WTC11 (cell line): ENCODE results near the gene MGAM2. TPM values are rescaled to one million over a fixed set of nuclear protein-coding genes. Genes with fewer than 3 reads are reported as not detected.
"Not testable (repeated sequence)": the region's sequence is repeated elsewhere in the genome, so short reads cannot be mapped to it uniquely, and the experiment has no call there.

Experiments
- ATAC-seq: fragments of 200-7000 bp; cut with Tn5 transposase; 2 replicates; pipeline ENCODE4 v1.10.0; 2021; ENCODE audit warnings: mild to moderate bottlenecking, moderate library complexity
- CTCF ChIA-PET: fragments of 300-600 bp; sonication (Branson Sonifier 250); formaldehyde crosslinking; loops from one replicate; lab custom pipeline; 2021; ENCODE audit warnings: antibody characterized with exemption; lab: Charles Lee
- POLR2A ChIA-PET: fragments of 350-600 bp; sonication (Branson Sonifier 250); formaldehyde crosslinking; loops from one replicate; lab custom pipeline; 2021; ENCODE audit warnings: antibody characterized with exemption; lab: Charles Lee
- DNase-seq: peaks from one replicate; pipeline ENCODE4 v3.0.0; 2021; ENCODE audit warnings: low spot score
- H3K27ac Mint-ChIP-seq: 2 replicates; pipeline ENCODE4 v1.8.0; 2021; ENCODE audit warnings: mixed read lengths
- H3K27me3 Mint-ChIP-seq: 2 replicates; pipeline ENCODE4 v1.8.0; 2021; ENCODE audit warnings: low read depth, mild to moderate bottlenecking, moderate library complexity, mixed read lengths
- H3K36me3 Mint-ChIP-seq: 2 replicates; pipeline ENCODE4 v1.8.0; 2021; ENCODE audit warnings: mixed read lengths
- H3K4me1 Mint-ChIP-seq: 2 replicates; pipeline ENCODE4 v1.8.0; 2022; ENCODE audit warnings: mixed read lengths
- H3K4me3 Mint-ChIP-seq: 2 replicates; pipeline ENCODE4 v1.8.0; 2021; ENCODE audit warnings: mild to moderate bottlenecking, moderate library complexity, mixed read lengths
- H3K9me3 Mint-ChIP-seq: 2 replicates; pipeline ENCODE4 v1.8.0; 2021; ENCODE audit warnings: mixed read lengths
- CBFB ChIP-seq: sonication (generic); formaldehyde crosslinking; IDR thresholded peaks from 2 replicates; pipeline ENCODE4 v1.8.1; 2022; ENCODE audit warnings: mild to moderate bottlenecking, low read depth, missing genetic modification reagents
- CREB1 ChIP-seq: sonication (generic); formaldehyde crosslinking; IDR thresholded peaks from 2 replicates; pipeline ENCODE4 v1.8.0; 2023; ENCODE audit warnings: mild to moderate bottlenecking, missing genetic modification reagents
- ESRRA ChIP-seq: sonication (generic); formaldehyde crosslinking; IDR thresholded peaks from 2 replicates; pipeline ENCODE4 v1.8.1; 2022; ENCODE audit warnings: mild to moderate bottlenecking, missing genetic modification reagents, borderline replicate concordance
- ETV6 ChIP-seq: sonication (generic); formaldehyde crosslinking; IDR thresholded peaks from 2 replicates; pipeline ENCODE4 v1.8.1; 2022; ENCODE audit warnings: mild to moderate bottlenecking, missing genetic modification reagents
- GABPB1 ChIP-seq: sonication (generic); formaldehyde crosslinking; IDR thresholded peaks from 2 replicates; pipeline ENCODE4 v1.8.1; 2023; ENCODE audit warnings: mild to moderate bottlenecking, missing genetic modification reagents
- SP1 ChIP-seq: sonication (generic); formaldehyde crosslinking; conservative IDR thresholded peaks from 2 replicates; pipeline ENCODE4 v1.8.1; 2022; ENCODE audit warnings: missing genetic modification reagents
- ZNF317 ChIP-seq: sonication (generic); formaldehyde crosslinking; IDR thresholded peaks from 2 replicates; pipeline ENCODE4 v1.8.1; 2023; ENCODE audit warnings: low read depth, mild to moderate bottlenecking, moderate library complexity, missing genetic modification reagents, borderline replicate concordance
- total RNA-seq: library from RNA; stranded (reverse); gene quantifications from 3 replicates; pipeline ENCODE4 v1.2.3, GENCODE V29; 2021
- TF ChIP-seq, protein P1 (sequence below): fragments of 250-450 bp; sonication (Bioruptor Pico); IDR thresholded peaks from 2 replicates; pipeline ENCODE4 v1.9.0; 2021; ENCODE audit warnings: mild to moderate bottlenecking, borderline replicate concordance
- TF ChIP-seq, protein P2 (sequence below): sonication (generic); formaldehyde crosslinking; conservative IDR thresholded peaks from 2 replicates; pipeline ENCODE4 v1.8.1; 2022; ENCODE audit warnings: mild to moderate bottlenecking, missing genetic modification reagents
- TF ChIP-seq, protein P3 (sequence below): fragments of 200-600 bp; IDR thresholded peaks from 2 replicates; pipeline ENCODE4 v1.8.0; 2022; ENCODE audit warnings: antibody characterized with exemption
- TF ChIP-seq, protein P4 (sequence below): sonication (generic); formaldehyde crosslinking; conservative IDR thresholded peaks from 2 replicates; pipeline ENCODE4 v1.8.1; 2023; ENCODE audit warnings: mild to moderate bottlenecking, low read depth, missing genetic modification reagents, moderate library complexity

The MGAM2 gene
- total RNA-seq, 1 experiment from 2014 or later = not detected

DNA sequence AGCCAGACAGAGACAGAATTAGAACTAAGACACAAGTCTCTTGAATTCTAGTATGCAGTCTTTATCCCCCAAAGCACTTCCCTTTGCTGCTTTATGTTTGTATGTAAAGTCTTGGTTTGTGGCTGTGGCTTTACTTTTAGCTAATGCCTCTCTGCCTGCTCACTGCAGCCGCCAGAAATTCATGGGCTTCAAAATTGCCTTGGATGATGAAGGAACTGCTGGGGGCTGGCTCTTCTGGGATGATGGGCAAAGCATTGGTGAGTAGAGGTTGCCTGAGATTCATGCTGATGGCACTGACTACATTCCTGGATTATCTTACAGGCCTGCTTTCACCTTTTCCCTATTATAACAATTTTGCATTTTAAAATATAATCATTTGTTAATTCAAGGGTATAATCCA is 10.9 kb upstream of the MGAM2 start (continued):
- no peak for TF ChIP-seq CREB1 (CRISPR knock-in tag)

DNA sequence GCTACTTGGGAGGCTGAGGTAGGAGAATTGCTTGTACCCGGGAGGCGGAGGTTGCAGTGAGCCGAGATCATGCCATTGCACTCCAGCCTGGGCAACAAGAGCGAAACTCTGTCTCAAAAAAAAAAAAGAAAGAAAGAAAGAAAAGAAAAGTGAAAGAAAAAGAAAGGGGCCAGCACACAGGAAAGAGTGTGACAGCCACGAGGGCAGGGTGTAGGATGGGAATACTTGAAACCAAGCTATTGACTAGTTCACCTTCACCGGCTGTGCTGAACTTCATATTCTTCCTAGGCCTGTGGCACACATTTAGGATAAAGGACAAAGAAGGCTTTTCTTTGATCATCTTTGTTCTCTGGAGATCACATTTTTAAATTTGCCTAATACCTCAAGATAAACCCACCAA is 9.7 kb upstream of the MGAM2 start:
- H3K27me3 Mint-ChIP-seq, ATAC-seq, H3K9me3 Mint-ChIP-seq, H3K4me1 Mint-ChIP-seq, H3K4me3 Mint-ChIP-seq, H3K36me3 Mint-ChIP-seq, DNase-seq, H3K27ac Mint-ChIP-seq: not testable (repeated sequence)
- POLR2A ChIA-PET = interaction anchor here (0.5 kb wide), 1 partner anchor 212 kb away, joined by 5 read pairs; no protein-coding TSS in a partner anchor
- CTCF ChIA-PET = interaction anchor here (1.0 kb wide), 2 partner anchors 126 to 199 kb away, joined by 4 read pairs; no protein-coding TSS in a partner anchor

DNA sequence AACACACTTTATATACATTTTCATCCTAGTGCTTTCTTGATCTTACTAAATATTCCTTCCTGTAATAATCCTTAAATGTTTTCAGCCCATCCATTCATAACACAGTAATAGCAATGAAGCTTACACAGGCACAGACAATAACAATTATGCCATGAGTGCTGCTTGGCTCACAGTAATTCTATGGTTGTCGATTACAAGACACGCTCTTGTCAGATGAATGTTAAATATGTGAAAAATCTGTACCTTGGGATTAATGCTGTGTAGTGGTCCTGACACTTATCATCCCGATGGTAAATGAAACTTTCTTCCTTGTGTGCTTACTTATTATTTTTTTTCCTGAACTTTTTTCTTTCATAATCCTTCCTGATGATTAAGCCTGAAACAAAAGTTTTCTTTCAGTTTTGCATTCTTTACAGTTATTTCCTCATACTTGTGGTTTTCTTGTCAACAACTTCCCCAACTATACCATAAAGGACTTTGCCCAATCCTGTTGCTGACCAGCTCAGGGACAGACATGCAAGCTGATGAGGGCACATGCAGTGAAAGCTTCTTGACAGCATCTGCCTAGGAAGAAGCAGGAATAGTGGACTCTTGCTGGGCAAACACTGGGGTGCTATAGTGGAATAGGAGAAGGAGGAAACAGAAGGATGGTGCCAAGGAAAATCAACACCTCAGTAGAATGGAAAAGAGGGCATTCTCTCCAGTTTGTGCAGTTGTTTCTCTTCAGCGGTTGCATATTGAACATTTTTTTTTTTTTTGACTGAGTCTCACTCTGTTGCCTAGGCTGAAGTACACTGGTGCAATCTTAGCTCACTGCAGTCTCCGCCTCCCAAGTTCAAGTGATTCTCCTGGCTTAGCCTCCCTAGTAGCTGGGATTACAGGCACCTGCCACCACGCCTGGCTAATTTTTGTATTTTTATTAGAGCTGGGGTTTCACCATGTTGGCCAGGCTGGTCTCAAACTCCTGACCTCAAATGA is 6.7 kb upstream of the MGAM2 start:
- no peaks in the 10 kb centered on the region for H3K9me3 Mint-ChIP-seq
- POLR2A ChIA-PET = no interaction called here

DNA sequence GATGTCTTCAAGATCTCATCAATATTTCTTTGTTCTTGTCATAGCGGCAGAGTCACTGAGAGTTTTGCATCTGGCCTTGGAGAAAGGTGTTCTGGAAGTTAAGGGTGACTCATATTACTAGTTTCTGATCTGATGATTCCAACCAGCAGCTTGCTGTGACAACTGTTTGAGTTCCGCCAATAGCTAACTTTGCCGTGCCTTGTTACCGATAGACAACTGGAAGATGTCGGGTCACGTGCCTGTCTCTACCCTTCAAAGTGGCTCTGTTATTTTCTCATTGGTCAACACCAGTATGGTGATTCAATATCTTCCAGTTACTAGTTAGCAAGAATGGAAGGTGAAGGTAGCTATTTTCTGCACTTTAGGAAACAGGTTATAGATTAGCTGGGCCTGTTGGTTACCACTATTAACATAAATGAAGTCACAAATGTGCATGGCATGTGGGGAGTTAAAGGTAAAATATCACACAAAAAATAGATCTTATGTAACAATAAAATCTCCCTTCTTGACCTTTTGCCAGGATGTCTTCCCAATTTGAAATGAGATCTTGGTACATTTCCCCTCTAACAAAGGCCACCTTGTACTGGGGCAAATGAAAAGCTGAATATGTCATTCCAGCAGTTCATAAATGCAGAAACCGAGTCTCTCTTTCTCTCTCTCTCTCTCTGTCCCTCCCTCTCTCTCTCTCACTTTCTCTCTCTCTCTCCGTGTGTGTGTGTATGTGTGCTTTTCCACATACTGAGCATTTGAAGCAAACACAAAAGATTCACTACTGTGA is 2.6 kb upstream of the MGAM2 start:
- ChIA-PET CTCF (interaction anchor here (1.4 kb wide), 1 partner anchor 132 kb away, joined by 4 read pairs; no protein-coding TSS in a partner anchor), POLR2A (no interaction called here)
- TF ChIP-seq, protein P1, sequence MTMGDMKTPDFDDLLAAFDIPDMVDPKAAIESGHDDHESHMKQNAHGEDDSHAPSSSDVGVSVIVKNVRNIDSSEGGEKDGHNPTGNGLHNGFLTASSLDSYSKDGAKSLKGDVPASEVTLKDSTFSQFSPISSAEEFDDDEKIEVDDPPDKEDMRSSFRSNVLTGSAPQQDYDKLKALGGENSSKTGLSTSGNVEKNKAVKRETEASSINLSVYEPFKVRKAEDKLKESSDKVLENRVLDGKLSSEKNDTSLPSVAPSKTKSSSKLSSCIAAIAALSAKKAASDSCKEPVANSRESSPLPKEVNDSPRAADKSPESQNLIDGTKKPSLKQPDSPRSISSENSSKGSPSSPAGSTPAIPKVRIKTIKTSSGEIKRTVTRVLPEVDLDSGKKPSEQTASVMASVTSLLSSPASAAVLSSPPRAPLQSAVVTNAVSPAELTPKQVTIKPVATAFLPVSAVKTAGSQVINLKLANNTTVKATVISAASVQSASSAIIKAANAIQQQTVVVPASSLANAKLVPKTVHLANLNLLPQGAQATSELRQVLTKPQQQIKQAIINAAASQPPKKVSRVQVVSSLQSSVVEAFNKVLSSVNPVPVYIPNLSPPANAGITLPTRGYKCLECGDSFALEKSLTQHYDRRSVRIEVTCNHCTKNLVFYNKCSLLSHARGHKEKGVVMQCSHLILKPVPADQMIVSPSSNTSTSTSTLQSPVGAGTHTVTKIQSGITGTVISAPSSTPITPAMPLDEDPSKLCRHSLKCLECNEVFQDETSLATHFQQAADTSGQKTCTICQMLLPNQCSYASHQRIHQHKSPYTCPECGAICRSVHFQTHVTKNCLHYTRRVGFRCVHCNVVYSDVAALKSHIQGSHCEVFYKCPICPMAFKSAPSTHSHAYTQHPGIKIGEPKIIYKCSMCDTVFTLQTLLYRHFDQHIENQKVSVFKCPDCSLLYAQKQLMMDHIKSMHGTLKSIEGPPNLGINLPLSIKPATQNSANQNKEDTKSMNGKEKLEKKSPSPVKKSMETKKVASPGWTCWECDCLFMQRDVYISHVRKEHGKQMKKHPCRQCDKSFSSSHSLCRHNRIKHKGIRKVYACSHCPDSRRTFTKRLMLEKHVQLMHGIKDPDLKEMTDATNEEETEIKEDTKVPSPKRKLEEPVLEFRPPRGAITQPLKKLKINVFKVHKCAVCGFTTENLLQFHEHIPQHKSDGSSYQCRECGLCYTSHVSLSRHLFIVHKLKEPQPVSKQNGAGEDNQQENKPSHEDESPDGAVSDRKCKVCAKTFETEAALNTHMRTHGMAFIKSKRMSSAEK = no peak
- TF ChIP-seq ETV6 (CRISPR knock-in tag) (no peak), SP1 (CRISPR knock-in tag) (no peak), ZNF317 (CRISPR knock-in tag) (no peak), GABPB1 (CRISPR knock-in tag) (no peak)
- TF ChIP-seq, protein P2, sequence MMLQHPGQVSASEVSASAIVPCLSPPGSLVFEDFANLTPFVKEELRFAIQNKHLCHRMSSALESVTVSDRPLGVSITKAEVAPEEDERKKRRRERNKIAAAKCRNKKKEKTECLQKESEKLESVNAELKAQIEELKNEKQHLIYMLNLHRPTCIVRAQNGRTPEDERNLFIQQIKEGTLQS = no peak
- ATAC-seq (no peak), DNase-seq (no peak)
- no peak overlapping the region for H3K4me3 Mint-ChIP-seq
- peaks cover 19% of the 10 kb centered on the region for H3K4me1 Mint-ChIP-seq
- H3K27me3 Mint-ChIP-seq = no peaks in the 10 kb centered on the region
- H3K9me3 Mint-ChIP-seq = no peaks in the 10 kb centered on the region
- no peak overlapping the region for H3K27ac Mint-ChIP-seq
- H3K36me3 Mint-ChIP-seq = no peaks in the 10 kb centered on the region

More for the DNA sequence above, 6.7 kb upstream of the MGAM2 start:
- Mint-ChIP-seq H3K27me3 (no peaks in the 10 kb centered on the region), H3K4me1 (no peaks in the 10 kb centered on the region), H3K4me3 (no peak overlapping the region), H3K36me3 (no peaks in the 10 kb centered on the region), H3K27ac (no peak overlapping the region)
- no peak for TF ChIP-seq CBFB (CRISPR knock-in tag)
- TF ChIP-seq, protein P3, sequence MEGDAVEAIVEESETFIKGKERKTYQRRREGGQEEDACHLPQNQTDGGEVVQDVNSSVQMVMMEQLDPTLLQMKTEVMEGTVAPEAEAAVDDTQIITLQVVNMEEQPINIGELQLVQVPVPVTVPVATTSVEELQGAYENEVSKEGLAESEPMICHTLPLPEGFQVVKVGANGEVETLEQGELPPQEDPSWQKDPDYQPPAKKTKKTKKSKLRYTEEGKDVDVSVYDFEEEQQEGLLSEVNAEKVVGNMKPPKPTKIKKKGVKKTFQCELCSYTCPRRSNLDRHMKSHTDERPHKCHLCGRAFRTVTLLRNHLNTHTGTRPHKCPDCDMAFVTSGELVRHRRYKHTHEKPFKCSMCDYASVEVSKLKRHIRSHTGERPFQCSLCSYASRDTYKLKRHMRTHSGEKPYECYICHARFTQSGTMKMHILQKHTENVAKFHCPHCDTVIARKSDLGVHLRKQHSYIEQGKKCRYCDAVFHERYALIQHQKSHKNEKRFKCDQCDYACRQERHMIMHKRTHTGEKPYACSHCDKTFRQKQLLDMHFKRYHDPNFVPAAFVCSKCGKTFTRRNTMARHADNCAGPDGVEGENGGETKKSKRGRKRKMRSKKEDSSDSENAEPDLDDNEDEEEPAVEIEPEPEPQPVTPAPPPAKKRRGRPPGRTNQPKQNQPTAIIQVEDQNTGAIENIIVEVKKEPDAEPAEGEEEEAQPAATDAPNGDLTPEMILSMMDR = no peak
- no peak for TF ChIP-seq ESRRA (CRISPR knock-in tag)
- no peak for TF ChIP-seq SP1 (CRISPR knock-in tag)
- 0 out of 2 replicates have a peak, but pooled peaks have one; percentile 22 for TF ChIP-seq GABPB1 (CRISPR knock-in tag)
- TF ChIP-seq, protein P4, sequence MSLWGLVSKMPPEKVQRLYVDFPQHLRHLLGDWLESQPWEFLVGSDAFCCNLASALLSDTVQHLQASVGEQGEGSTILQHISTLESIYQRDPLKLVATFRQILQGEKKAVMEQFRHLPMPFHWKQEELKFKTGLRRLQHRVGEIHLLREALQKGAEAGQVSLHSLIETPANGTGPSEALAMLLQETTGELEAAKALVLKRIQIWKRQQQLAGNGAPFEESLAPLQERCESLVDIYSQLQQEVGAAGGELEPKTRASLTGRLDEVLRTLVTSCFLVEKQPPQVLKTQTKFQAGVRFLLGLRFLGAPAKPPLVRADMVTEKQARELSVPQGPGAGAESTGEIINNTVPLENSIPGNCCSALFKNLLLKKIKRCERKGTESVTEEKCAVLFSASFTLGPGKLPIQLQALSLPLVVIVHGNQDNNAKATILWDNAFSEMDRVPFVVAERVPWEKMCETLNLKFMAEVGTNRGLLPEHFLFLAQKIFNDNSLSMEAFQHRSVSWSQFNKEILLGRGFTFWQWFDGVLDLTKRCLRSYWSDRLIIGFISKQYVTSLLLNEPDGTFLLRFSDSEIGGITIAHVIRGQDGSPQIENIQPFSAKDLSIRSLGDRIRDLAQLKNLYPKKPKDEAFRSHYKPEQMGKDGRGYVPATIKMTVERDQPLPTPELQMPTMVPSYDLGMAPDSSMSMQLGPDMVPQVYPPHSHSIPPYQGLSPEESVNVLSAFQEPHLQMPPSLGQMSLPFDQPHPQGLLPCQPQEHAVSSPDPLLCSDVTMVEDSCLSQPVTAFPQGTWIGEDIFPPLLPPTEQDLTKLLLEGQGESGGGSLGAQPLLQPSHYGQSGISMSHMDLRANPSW (CRISPR knock-in tag) = no peak
- DNase-seq (no peak), ATAC-seq (no peak)
- CTCF ChIA-PET = no interaction called here
